Upper lobe of left lung (tissue), 6 donors: ENCODE data around the gene PPM1L. TPM values are rescaled to one million over a fixed set of nuclear protein-coding genes. Genes with fewer than 3 reads are reported as not detected.
"Not testable (repeated sequence)": the region's sequence is repeated elsewhere in the genome, so short reads cannot be mapped to it uniquely, and the experiment has no call there.

Experiments used
- ATAC-seq, 2 donors: fragments of 200-7000 bp; cut with Tn5 transposase; one replicate each; pipeline ENCODE4 v1.9.1; 2022; ENCODE audit warnings: mild to moderate bottlenecking in 2 of 2, moderate library complexity in 2 of 2; ENCODE audit not compliant: low FRiP score in 2 of 2
- DNase-seq, 2 donors: peaks; one replicate each; pipeline ENCODE4 v3.0.0-alpha.2; 2019 to 2020
- H3K27ac ChIP-seq, 4 donors: fragments of 200-600 bp; sonication (generic); one replicate each; pipeline ENCODE4 v1.5.1; 2016 to 2019
- H3K27me3 ChIP-seq, 4 donors: fragments of 200-600 bp; sonication (generic); one replicate each; pipeline ENCODE4 v1.5.1; 2017 to 2019
- H3K36me3 ChIP-seq, 4 donors: fragments of 200-600 bp; sonication (generic); one replicate each; pipeline ENCODE4 v1.5.1; 2016 to 2019
- H3K4me1 ChIP-seq, 4 donors: fragments of 200-600 bp; sonication (generic); one replicate each; pipeline ENCODE4 v1.5.1; 2018 to 2019
- H3K4me3 ChIP-seq, 4 donors: fragments of 200-600 bp; sonication (generic); one replicate each; pipeline ENCODE4 v1.5.1; 2017 to 2019; ENCODE audit warnings: mild to moderate bottlenecking in 2 of 4, moderate library complexity in 1 of 4
- H3K9me3 ChIP-seq, 4 donors: fragments of 200-600 bp; sonication (generic); one replicate each; pipeline ENCODE4 v1.5.1; 2018 to 2019
- CTCF ChIP-seq, 6 experiments: fragments of 450-650 bp in 4 of 6; fragments of 200-600 bp in 2 of 6; sonication (generic) in 2 of 6; IDR thresholded peaks; one replicate each; pipeline ENCODE4 v1.5.1; 2016 to 2019; ENCODE audit warnings: antibody characterized with exemption in 6 of 6
- EP300 ChIP-seq, 4 donors: sonication (generic); formaldehyde crosslinking; IDR thresholded peaks; one replicate each; pipeline ENCODE4 v1.5.1; 2017; ENCODE audit warnings: antibody characterized with exemption in 4 of 4, control low read depth in 2 of 4
- POLR2A ChIP-seq, 4 donors: fragments of 450-650 bp; IDR thresholded peaks; one replicate each; pipeline ENCODE4 v1.5.1; 2016 to 2017; ENCODE audit warnings: antibody characterized with exemption in 4 of 4, mild to moderate bottlenecking in 2 of 4
- POLR2AphosphoS5 ChIP-seq, 2 donors: sonication (generic); formaldehyde crosslinking; IDR thresholded peaks; one replicate each; pipeline ENCODE4 v1.5.1; 2017; ENCODE audit warnings: antibody characterized with exemption in 2 of 2
- WGBS, 2 donors: methylation state at CpG; one replicate each; pipeline ENCODE4 v1.1.5; 2017 to 2018; 5-methylcytosine and 5-hydroxymethylcytosine counted together
- total RNA-seq, 6 donors: library from RNA; depleted of rRNA in 4 of 6; stranded (reverse); fragments of >200 nt in 4 of 6; gene quantifications; one replicate each; pipeline versions ENCODE4 v1.1.0 to v1.2.1, GENCODE V29; 2016 to 2021
- donor health status: DM: no; HTN: no; CAD: no; lungs with moderate emphysema.
- donor health status: DM: no; HTN: yes; CAD: no; lungs with severe emphysema.

Gene PPM1L
- total RNA-seq, 6 donors from 2014 or later: 11.3 to 26.8 (median 18.7) TPM

DNA sequence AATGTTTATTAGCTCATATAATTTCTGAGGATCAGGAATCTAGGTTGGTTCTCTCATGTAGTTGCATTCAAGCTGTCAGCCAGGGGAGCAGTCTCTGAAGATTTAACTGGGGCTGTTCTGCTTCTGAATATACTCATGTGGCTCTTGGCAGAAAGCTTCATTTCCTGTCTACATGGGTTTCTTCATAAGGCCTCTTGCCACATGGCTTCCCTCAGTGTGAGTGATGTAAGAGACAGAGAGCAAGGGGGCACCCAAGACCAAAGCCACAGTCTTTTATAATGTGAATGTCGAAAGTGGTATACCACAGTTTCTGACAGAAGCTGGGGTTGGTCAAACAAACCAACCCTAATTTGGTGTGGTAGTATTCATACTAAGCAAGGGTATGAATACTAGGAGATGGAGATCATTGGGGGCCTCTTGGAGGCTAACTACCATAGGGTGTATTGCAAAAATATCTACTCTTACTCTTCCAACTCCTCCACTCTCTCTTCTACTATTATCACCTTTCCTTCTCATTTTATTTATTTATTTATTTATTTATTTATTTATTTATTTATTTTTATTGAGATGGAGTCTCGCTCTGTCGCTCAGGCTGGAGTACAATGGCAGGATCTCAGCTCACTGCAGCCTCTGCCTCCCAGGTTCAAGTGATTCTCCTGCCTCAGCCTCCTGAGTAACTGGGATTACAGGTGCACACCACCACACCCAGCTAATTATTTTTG lies 225.3 kb downstream of the PPM1L start:
- Histone ChIP-seq H3K27ac (peak overlapping the region in 1 of 4 donors; percentile 62), H3K4me1 (peaks cover 0 to 3% (median 0%) of the 10 kb centered on the region in 4 donors), H3K9me3 (no peaks in the 10 kb centered on the region), H3K27me3 (no peaks in the 10 kb centered on the region), H3K36me3 (no peaks in the 10 kb centered on the region), H3K4me3 (no peak overlapping the region)
- ATAC-seq (peak; percentile 62 to 84), DNase-seq (peak in 1 of 2 donors; percentile 50)
- 82 to 92% methylated on average over 3 of the region's 3 CpGs for WGBS, 2 donors
- TF ChIP-seq CTCF (IDR thresholded peaks at IDR 0.05) (no peak), POLR2A (IDR thresholded peaks at IDR 0.05) (peak in 1 of 4 donors; percentile 33), POLR2AphosphoS5 (IDR thresholded peaks at IDR 0.05) (peak; percentile 45 to 56), EP300 (IDR thresholded peaks at IDR 0.05) (peak in 1 of 4 donors; percentile 12)

DNA sequence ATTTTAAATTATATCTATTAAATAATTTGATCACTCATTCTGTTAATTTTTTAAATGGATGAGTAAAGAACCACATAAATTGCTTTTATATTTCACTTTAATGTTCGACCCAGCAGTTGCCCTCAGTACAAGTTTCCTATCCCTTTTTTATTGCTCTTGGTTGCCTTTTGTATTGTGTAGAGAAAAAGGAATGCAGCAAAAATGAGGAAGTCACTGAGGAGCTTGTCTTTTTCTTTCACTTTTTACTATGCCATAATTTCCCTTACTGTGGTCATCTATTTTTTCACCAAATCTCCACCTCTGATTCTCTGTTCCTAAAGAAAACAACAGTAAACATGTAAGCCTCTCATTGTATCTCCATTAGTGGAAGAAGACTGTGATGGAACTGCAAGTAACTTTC lies 226.5 kb downstream of the PPM1L start:
- H3K4me1 ChIP-seq: peaks cover 0 to 3% (median 0%) of the 10 kb centered on the region in 4 donors
- DNase-seq (no peak), ATAC-seq (no peak)
- no peak overlapping the region for H3K27ac ChIP-seq
- no peaks in the 10 kb centered on the region for H3K9me3 ChIP-seq
- no peak for TF ChIP-seq POLR2A (IDR thresholded peaks at IDR 0.05)
- TF ChIP-seq POLR2AphosphoS5 (IDR thresholded peaks at IDR 0.05): no peak
- TF ChIP-seq EP300 (IDR thresholded peaks at IDR 0.05): no peak
- TF ChIP-seq CTCF (IDR thresholded peaks at IDR 0.05): no peak
- no peak overlapping the region for H3K4me3 ChIP-seq
- no peaks in the 10 kb centered on the region for H3K27me3 ChIP-seq
- H3K36me3 ChIP-seq: no peaks in the 10 kb centered on the region
- WGBS, 2 donors: 63 to 72% methylated on average over 1 of the region's 1 CpG

- H3K4me3 ChIP-seq, H3K36me3 ChIP-seq, H3K4me1 ChIP-seq, ATAC-seq, DNase-seq, H3K9me3 ChIP-seq, H3K27ac ChIP-seq, H3K27me3 ChIP-seq: not testable (repeated sequence)
- WGBS, 2 donors: 81 to 91% methylated on average over 6 of the region's 6 CpGs
These were observed 227.9 kb downstream of the PPM1L start for GRCh38 chr3:160983900-160984299.

DNA sequence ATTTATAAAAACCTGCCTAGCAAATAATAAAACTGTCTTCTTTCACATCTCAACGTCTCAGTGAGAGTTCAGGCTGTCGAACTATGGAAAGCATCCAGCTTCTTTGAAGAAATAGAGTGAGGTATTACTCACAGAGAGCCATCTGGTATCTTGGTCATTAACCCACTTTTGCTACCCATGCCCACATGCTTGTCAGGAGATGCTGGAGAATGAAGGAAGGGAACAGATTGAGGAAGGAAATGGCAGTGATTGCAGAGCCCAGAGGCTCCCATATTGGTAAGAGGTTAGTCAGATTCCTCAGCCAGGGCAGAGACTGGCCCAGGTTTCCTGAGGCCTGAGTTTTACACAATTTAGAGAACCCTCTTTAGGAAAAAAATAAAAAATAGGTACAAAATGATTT lies 230.0 kb downstream of the PPM1L start:
- no peaks in the 10 kb centered on the region for H3K9me3 ChIP-seq

More for the DNA sequence above, 230.0 kb downstream of the PPM1L start:
- Histone ChIP-seq H3K4me1 (no peaks in the 10 kb centered on the region), H3K4me3 (no peak overlapping the region), H3K27me3 (no peaks in the 10 kb centered on the region), H3K27ac (no peak overlapping the region), H3K36me3 (no peaks in the 10 kb centered on the region)
- WGBS, 2 donors: 54 to 63% methylated on average over 2 of the region's 2 CpGs
- DNase-seq: peak in 1 of 2 donors; percentile 28
- ATAC-seq: peak in 1 of 2 donors; percentile 44
- TF ChIP-seq POLR2A (IDR thresholded peaks at IDR 0.05) (no peak), POLR2AphosphoS5 (IDR thresholded peaks at IDR 0.05) (no peak), EP300 (IDR thresholded peaks at IDR 0.05) (no peak), CTCF (IDR thresholded peaks at IDR 0.05) (no peak)
